PC-9 (cell line): ENCODE measurements around the gene PLAC1.

Experiments used
- EZH2 ChIP-seq: fragments of 200-600 bp; sonication (generic); IDR thresholded peaks from 2 replicates; pipeline ENCODE4 v1.8.0; 2017; ENCODE audit warnings: antibody characterized with exemption, low read depth
- TF ChIP-seq, protein P1 (sequence below): fragments of 200-600 bp; sonication (generic); conservative IDR thresholded peaks from 2 replicates; pipeline ENCODE4 v1.6.1; 2017; ENCODE audit warnings: mixed run types, antibody characterized with exemption, mild to moderate bottlenecking, moderate library complexity

DNA sequence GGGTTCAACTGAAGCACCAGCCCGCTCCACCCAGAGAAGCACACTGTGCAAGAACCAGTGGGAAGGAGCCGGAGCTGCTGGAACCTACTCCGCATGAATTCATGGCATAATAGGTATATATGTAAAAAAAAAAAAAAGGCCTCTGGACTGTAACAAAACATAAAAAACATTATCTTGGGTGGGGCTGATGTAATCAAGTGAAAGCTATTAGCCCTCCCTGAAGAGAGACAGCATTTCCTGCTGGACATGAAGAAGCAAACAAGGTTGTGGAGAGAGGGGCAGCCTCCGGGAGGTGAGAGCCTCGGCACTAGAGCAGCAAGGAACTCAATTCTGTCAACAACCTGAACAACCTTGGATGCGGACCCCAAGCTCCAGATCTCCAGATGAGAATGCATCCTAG, 50.7 kb downstream of the PLAC1 start:
- TF ChIP-seq, protein P1, sequence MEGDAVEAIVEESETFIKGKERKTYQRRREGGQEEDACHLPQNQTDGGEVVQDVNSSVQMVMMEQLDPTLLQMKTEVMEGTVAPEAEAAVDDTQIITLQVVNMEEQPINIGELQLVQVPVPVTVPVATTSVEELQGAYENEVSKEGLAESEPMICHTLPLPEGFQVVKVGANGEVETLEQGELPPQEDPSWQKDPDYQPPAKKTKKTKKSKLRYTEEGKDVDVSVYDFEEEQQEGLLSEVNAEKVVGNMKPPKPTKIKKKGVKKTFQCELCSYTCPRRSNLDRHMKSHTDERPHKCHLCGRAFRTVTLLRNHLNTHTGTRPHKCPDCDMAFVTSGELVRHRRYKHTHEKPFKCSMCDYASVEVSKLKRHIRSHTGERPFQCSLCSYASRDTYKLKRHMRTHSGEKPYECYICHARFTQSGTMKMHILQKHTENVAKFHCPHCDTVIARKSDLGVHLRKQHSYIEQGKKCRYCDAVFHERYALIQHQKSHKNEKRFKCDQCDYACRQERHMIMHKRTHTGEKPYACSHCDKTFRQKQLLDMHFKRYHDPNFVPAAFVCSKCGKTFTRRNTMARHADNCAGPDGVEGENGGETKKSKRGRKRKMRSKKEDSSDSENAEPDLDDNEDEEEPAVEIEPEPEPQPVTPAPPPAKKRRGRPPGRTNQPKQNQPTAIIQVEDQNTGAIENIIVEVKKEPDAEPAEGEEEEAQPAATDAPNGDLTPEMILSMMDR = no peak
- no peak for TF ChIP-seq EZH2
